ENCODE data around the gene NECAB3.

GRCh38 chr20:33687993-33688937 lies 14.0 kb upstream of the NECAB3 start:
- TF ChIP-seq POLR2A (IDR thresholded peaks at IDR 0.05) = no peak
- no peak for TF ChIP-seq CTCF (IDR thresholded peaks at IDR 0.05)

All from right lobe of liver (tissue), 4 donors.